ENCODE measurements around the gene ANKRD11. TPM values are rescaled to one million over a fixed set of nuclear protein-coding genes. Genes with fewer than 3 reads are reported as not detected.

ANKRD11 gene
- total RNA-seq, 1 donor from 2014 or later, result 209 TPM

DNA sequence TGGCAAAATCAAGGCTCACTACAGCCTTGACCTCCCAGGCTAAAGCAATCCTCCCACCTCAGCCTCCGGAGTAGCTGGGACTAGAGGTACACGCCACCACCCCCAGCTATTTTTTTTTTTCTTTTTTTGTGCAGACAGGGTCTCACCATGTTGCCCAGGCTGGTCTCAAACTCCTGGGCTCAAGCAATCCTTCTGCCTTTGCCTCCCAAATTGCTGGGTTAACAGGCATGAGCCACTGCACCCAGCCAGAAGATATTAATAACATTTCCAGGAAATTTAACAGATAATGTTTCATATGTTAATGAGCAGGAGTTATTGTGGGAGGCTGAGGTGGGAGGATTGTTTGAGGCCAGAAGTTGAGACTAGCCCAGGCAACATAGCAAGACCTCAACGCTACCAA lies 9.4 kb upstream of the ANKRD11 start:
- Mint-ChIP-seq H3K4me1 (ENCODE audit: unreplicated experiment) (peaks cover 10% of the 10 kb centered on the region), H3K9me3 (ENCODE audit: unreplicated experiment) (no peaks in the 10 kb centered on the region), H3K27ac (ENCODE audit: unreplicated experiment) (no peak overlapping the region), H3K36me3 (ENCODE audit: unreplicated experiment) (peaks cover 2% of the 10 kb centered on the region), H3K27me3 (ENCODE audit: unreplicated experiment) (no peaks in the 10 kb centered on the region), H3K4me3 (ENCODE audit: unreplicated experiment) (no peak overlapping the region)
- DNase-seq (ENCODE audit: extremely low spot score, unreplicated experiment), result no peak
- TF ChIP-seq, protein P1, sequence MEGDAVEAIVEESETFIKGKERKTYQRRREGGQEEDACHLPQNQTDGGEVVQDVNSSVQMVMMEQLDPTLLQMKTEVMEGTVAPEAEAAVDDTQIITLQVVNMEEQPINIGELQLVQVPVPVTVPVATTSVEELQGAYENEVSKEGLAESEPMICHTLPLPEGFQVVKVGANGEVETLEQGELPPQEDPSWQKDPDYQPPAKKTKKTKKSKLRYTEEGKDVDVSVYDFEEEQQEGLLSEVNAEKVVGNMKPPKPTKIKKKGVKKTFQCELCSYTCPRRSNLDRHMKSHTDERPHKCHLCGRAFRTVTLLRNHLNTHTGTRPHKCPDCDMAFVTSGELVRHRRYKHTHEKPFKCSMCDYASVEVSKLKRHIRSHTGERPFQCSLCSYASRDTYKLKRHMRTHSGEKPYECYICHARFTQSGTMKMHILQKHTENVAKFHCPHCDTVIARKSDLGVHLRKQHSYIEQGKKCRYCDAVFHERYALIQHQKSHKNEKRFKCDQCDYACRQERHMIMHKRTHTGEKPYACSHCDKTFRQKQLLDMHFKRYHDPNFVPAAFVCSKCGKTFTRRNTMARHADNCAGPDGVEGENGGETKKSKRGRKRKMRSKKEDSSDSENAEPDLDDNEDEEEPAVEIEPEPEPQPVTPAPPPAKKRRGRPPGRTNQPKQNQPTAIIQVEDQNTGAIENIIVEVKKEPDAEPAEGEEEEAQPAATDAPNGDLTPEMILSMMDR (IDR thresholded peaks at IDR 0.05), result no peak

DNA sequence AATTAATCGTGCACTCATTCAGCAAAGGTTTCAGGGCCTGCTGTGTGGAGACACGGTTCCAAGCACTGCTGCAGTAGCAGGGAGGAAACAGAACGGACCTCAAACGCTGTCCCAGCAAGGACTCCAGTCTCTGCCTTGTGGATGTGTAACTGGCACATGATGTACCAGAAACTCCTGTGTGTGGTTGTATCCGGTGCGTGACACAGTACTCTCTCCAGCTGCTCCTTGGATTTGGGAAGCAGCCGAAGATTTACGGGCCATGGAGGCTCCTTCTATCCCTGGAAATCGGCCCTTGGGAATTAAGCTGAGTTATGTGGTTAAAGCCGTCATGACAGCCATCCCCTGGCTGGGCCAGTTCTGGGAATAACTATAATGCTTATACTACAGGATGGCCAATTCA lies 8.5 kb upstream of the ANKRD11 start:
- TF ChIP-seq, protein P1 (IDR thresholded peaks at IDR 0.05), result no peak
- Mint-ChIP-seq H3K27ac (ENCODE audit: unreplicated experiment) (no peak overlapping the region), H3K4me1 (ENCODE audit: unreplicated experiment) (peaks cover 10% of the 10 kb centered on the region), H3K36me3 (ENCODE audit: unreplicated experiment) (peaks cover 2% of the 10 kb centered on the region), H3K9me3 (ENCODE audit: unreplicated experiment) (no peaks in the 10 kb centered on the region), H3K4me3 (ENCODE audit: unreplicated experiment) (no peak overlapping the region), H3K27me3 (ENCODE audit: unreplicated experiment) (no peaks in the 10 kb centered on the region)
- DNase-seq (ENCODE audit: extremely low spot score, unreplicated experiment), result no peak

DNA sequence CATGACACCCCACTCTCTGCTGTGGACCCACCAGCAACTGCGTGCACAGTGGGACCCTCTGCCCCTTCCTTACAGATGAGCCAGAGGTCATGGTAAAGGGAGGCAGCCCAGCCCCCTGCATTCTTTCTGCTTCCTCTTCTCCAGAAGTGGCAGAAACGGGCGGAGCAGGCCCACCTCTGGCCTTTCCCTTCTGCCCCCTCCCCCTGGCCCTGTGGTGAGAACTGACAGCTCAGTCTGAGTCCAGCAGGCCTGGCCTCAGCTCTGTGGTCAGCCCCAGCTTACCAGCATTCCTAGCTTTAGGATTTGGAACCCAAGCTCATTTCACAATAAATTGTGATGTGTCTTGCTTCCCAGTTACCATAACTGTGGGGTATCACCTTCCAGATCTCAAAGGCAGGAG lies 4.8 kb upstream of the ANKRD11 start:
- Mint-ChIP-seq H3K36me3 (ENCODE audit: unreplicated experiment) (no peaks in the 10 kb centered on the region), H3K4me3 (ENCODE audit: unreplicated experiment) (no peak overlapping the region), H3K4me1 (ENCODE audit: unreplicated experiment) (peaks cover 21% of the 10 kb centered on the region), H3K27ac (ENCODE audit: unreplicated experiment) (no peak overlapping the region), H3K9me3 (ENCODE audit: unreplicated experiment) (no peaks in the 10 kb centered on the region), H3K27me3 (ENCODE audit: unreplicated experiment) (no peaks in the 10 kb centered on the region)
- no peak for DNase-seq (ENCODE audit: extremely low spot score, unreplicated experiment)
- TF ChIP-seq, protein P1 (IDR thresholded peaks at IDR 0.05), result no peak

GRCh38 chr16:89493776-89494175 lies 3.4 kb upstream of the ANKRD11 start:
- TF ChIP-seq, protein P1 (IDR thresholded peaks at IDR 0.05), result no peak
- Mint-ChIP-seq H3K4me3 (ENCODE audit: unreplicated experiment) (no peak overlapping the region), H3K27ac (ENCODE audit: unreplicated experiment) (no peak overlapping the region), H3K4me1 (ENCODE audit: unreplicated experiment) (peaks cover 23% of the 10 kb centered on the region), H3K27me3 (ENCODE audit: unreplicated experiment) (no peaks in the 10 kb centered on the region), H3K36me3 (ENCODE audit: unreplicated experiment) (no peaks in the 10 kb centered on the region), H3K9me3 (ENCODE audit: unreplicated experiment) (no peaks in the 10 kb centered on the region)
- DNase-seq (ENCODE audit: extremely low spot score, unreplicated experiment), result no peak

DNA sequence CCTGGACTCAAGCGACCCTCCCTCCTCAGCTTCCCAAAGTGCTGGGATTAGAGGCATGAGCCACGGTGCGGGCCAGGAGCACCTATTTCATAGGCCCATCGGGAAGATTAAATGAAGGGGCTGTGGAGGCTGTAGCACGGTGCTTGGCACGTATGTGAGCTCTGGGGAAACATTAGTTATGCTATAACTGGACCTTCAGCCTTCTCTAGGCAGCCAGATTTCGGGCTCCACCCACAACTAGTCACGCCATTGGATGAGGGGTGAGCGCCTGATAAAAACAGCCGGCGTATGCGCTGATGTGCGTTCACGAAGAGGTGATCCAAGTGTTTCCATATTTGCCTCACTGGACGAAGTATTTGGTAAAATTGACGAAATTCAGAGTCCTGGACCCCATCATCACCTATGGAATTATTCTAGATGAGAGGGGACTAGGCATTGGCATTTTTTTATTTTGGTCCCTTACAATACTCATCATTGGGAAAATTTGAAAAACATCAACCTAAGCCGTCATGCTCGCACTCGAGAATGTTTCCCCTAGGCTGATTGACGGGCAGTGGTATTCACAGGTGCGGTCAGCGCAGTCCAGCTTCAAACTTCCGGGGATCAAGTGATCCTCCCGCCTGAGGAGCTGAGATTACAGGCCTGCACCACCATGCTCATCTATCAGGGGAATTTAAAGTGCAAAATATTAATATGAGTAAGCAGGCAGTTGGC lies 1.8 kb upstream of the ANKRD11 start:
- Mint-ChIP-seq H3K9me3 (ENCODE audit: unreplicated experiment) (no peaks in the 10 kb centered on the region), H3K27me3 (ENCODE audit: unreplicated experiment) (no peaks in the 10 kb centered on the region), H3K4me3 (ENCODE audit: unreplicated experiment) (peak overlapping the region; percentile 80), H3K36me3 (ENCODE audit: unreplicated experiment) (no peaks in the 10 kb centered on the region), H3K27ac (ENCODE audit: unreplicated experiment) (peak overlapping the region; percentile 83), H3K4me1 (ENCODE audit: unreplicated experiment) (peaks cover 35% of the 10 kb centered on the region)
- TF ChIP-seq, protein P1 (IDR thresholded peaks at IDR 0.05), result no peak
- DNase-seq (ENCODE audit: extremely low spot score, unreplicated experiment), result no peak

Data from osteocyte (in vitro differentiated cells).